Activated CD8-positive, alpha-beta memory T cell treated with anti-CD3 and anti-CD28 coated beads, Interleukin-2, amount 50 U/mL, for 1 hour (primary cell): ENCODE measurements around the gene ATXN1.

Source experiments
- DNase-seq: peaks from one replicate; pipeline ENCODE4 v3.0.0-alpha.2; 2020; ENCODE audit errors: extremely low read depth

ATXN1 gene

DNA sequence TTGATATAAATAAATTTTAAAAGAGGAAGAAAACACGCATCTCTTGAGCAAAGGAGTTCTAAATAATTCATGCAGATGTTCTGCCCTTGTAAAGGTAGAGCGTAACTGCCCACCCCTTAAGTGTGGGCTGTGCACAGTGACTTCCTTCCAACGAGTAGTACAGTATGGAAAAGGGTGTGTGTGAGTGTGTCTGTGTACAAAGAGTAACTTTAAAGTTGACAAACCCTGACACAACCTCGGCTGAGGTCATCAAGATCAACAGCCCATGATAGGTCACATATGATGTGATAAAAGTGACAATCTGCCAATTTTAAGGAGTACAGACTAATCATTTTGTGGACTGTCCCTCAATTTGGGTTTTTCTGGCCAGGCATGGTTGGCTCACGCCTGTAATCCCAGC, 225.7 kb downstream of the ATXN1 start:
- no peak for DNase-seq

- no peak for DNase-seq
These were observed 227.5 kb downstream of the ATXN1 start for GRCh38 chr6:16533721-16534136.

GRCh38 chr6:16533210-16533609, 228.1 kb downstream of the ATXN1 start:
- DNase-seq, result no peak

GRCh38 chr6:16527691-16528090, 233.6 kb downstream of the ATXN1 start:
- no peak for DNase-seq

DNA sequence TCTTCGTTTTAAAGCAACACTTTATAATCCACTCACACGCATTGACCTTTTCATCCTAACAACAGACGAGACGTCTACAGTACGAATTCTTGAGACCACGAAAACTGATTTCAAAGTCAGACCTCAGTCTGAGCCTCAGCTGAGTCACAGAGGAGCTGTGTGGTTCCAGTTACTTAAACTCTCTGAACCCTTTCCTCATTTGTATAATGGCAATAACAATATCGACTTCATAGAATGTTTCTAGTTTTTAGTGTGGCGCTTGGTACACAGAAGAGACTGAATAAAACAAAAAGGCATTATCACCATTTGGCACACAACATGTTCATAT, 236.9 kb downstream of the ATXN1 start:
- DNase-seq, result no peak

GRCh38 chr6:16523606-16524379, 237.5 kb downstream of the ATXN1 start:
- DNase-seq, result no peak

DNA sequence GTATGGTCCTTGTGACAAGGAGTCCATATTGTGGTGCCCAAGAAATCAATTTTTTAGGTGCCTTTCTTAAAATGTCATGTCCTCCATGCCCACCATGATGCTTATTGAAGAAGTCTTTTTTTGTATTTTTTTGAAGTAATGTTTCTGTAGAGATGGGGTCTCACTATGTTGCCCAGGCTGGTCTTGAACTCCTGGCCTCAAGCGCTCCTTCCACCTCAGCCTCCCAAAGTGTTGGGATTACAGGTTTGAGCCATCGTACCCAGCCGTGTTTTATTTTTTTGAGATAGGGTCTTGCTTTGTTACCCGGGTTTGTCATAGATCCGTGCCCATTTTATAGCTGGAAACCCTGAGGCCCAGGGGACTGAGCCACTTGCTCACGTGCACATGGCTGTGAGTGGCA, 238.3 kb downstream of the ATXN1 start:
- DNase-seq, result no peak

DNA sequence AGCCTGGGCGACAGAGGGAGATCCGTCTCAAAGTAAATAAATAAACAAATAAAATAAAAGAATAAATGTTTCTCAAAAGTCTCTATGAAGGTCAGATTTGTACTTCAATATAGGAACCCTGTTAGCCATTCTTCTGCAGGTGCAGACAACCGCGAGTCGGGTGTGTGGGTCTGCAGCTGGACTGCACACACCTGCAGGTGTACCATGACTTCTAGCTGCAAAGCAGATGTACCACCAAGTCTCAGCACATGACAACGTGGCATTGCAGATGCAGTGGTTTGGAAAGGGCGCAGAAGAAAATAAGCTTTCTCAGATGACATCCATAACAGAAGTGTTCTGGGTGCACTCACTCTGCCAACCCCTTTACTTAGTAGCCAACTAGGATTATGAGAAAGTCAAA, 239.7 kb downstream of the ATXN1 start:
- no peak for DNase-seq

DNA sequence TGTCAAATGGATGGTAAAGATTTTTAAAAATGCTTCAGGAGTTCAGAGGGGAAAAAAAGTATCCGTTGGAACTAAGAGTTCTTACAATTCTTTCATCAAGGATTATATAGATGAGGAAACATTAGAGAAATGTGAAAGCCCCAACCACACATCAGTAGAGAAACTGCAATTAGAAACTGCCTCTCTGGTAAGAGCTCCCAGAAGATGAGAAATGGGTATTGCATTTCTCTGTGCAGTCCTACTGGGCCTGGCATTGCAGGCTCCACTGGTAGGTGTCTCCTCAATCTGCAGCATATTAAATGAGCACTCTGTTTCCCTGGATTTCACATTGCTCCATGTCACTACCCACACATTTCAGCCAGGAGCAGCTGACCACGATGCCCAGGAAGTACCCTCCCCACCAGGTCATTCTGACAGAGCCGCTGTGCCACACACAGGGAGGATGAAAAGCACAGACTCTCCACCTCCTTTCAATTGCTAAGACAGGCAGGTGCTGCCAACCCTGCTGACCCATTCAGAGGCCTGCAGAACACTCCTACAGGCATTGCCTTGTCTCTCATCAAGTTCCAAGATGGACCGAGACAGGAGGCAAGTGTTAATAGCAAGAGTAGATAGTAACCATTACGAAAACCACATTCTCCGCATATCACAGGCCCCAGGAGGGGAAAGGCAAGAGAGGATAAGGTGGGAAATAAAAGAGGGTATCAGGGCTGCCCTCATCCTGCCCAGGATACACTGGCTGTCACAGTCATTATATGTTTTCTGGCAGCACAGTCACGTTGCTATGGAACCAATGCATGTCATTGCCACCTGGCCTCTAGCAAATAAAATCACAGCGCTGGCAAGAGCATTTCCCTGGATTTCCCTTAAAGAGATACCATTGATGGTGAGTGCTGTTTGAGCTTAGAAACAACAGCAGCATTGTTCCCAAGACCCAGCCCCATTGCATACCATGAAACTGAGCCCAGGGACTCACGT, 241.7 kb downstream of the ATXN1 start:
- no peak for DNase-seq

- DNase-seq, result no peak
These were observed 243.0 kb downstream of the ATXN1 start for GRCh38 chr6:16518265-16518664.

- DNase-seq, result no peak
These were observed 247.0 kb downstream of the ATXN1 start for GRCh38 chr6:16514249-16514648.

DNA sequence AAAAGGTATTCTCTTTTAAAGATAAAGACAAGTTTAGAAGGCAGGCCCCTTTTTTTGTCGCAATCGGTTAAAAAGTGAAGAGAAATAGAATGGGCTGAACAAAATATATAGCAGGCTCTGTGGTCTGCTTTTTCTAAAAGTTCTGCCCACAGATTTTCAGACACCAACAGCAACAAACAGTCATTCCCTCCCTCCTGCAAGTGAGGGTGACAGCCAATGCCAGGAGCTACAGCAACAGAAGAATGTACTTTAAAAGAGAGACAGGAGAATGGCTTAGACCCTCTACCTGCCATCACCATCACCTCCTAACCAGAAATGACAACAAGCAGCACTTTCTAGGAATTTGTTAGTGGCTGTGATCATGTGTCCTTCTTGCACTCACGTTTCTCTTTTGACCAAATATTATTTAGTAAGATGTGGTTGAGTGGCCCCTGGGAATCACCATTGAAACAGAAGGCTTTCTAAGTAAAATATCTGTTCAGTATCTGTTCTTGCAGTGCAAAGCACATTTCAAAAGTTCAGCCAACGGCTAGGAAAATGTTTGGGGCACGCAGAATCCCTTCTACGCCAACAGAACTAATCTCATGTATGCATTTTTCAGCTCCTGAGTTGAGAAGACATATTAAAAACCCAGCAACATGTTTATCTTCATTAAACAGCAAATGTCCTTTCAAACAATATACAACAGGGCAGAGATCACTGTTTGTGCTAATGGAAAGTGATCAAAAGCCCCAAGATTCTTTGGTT, 248.5 kb downstream of the ATXN1 start:
- DNase-seq, result no peak

DNA sequence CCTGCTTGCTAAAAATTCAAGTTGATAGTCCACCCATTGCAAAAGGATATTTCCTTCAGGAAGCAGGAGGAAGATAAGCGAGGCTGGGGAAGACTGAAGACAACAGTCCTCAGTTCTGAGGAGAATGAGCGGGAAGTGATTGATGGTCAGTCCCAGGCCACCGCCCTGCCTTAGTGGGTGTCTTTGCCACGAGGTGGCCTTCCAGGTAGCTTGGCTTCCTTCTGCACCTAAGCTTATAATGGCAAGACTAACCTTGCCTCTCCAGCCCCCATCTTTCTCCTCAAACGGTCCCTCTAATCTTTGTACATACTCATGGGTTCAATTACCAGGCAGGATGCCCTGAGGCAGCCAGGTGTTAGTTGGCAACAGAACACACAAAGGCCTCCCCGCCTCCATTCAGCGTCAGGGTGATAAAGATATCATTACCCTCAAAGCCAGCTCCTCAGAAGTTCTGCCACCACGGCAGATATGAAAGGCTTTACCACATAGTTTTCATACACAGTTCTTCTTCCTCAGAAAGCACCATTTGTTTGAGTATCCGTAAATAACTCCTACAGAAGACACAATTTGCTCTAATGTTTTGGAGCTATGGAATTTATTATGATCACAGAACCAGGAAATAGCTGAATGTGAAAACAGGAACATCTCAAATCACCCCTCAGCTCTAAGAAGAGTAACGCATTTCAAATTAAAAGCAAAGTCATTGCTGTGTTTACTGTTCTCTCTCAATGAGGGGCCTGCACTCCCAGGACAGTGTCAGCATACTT, 249.4 kb downstream of the ATXN1 start:
- no peak for DNase-seq

GRCh38 chr6:16511040-16511660, 250.1 kb downstream of the ATXN1 start:
- DNase-seq, result no peak

- no peak for DNase-seq
These were observed 251.0 kb downstream of the ATXN1 start for GRCh38 chr6:16510245-16510644.

GRCh38 chr6:16508959-16509358, 252.3 kb downstream of the ATXN1 start:
- no peak for DNase-seq

GRCh38 chr6:16505711-16506357, 255.4 kb downstream of the ATXN1 start:
- no peak for DNase-seq

DNA sequence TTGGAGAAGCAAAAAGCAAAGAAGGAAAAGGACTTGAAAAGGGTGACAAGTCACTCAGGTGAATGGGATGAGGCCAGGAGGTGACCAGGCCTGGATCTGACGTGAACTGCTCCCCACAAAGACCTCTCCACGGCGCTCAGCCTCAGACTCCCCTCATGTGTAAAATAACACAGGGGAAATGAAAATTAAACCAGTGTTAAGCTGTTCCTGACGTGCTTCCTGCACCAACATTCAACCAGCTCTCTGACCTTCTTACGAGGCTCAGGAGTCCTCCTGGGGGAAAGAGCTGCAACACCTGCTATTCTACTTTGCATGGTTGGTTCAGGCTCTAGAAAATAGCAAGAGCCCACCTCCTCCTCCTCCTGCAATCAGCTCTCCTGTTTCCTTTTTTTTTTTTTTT, 256.7 kb downstream of the ATXN1 start:
- DNase-seq, result no peak

DNA sequence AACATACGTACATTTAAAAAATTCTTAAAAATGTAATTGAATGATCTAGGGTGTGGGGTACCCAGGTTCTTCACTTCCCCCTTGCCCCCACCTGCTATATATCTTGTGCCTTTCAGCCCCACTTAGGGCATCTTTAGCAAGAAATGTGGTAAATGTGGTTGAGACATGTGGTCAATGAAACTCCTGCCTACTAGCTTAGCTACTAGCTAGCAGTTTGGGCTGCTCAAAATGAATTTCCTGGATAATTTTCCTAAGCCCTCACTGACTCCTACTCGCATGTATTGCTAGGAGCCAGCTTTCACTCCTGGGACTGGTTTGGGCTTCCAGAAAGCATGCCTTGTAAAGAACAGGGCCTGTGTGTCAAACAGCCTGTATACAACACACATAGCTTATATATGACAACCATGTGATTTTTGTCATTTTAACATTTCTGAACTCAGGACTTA, 257.3 kb downstream of the ATXN1 start:
- DNase-seq, result no peak

DNA sequence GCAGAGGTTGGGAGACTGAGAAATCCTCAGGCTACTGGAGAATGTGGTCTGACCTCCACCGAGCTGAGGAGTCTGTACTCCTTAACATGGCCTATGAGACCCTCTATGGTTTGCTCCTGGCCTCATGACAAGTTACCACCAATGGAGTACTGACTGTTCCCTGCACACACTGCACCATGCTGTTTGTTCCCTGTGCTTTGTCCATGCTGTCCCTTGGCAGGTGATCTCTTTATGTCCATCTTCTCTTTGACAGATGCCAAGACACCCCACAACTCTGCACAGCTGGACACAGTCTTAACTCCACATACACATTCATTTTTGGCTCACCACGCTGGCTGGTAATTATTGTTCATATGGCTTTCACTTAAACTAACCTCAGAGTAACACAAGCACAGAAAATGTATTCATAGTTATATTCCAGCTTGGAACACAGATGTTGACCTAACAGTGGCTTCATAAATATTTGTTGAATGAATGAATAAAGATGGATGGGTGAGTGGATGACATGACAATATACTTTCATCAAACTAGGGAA, 258.0 kb downstream of the ATXN1 start:
- no peak for DNase-seq
